K562 (cell line): ENCODE data around the gene INTS4. TPM values are rescaled to one million over a fixed set of nuclear protein-coding genes. Genes with fewer than 3 reads are reported as not detected.

Experiments used
- ATAC-seq: fragments of 200-7000 bp; cut with Tn5 transposase; 3 replicates; pipeline ENCODE4 v1.9.1; 2020; ENCODE audit warnings: moderate library complexity
- BruUV-seq: library from RNA; stranded (reverse); fragments of 400-500 nt; replicated peaks from 2 replicates; lab custom pipeline; 2021; lab: Mats Ljungman, UMichigan
- CTCF ChIA-PET: fragments of 300-600 bp; formaldehyde crosslinking; extraction: SDS; loops from one replicate; lab custom pipeline; 2021; ENCODE audit warnings: low intra/inter-chr PET ratio; lab: Yijun Ruan, JAX
- POLR2A ChIA-PET: fragments of 300-600, 350-650 bp; sonication (Branson Sonifier 250); formaldehyde crosslinking; extraction: SDS; loops from one replicate; lab custom pipeline; 2021; ENCODE audit warnings: antibody characterized with exemption, inconsistent platforms; lab: Yijun Ruan, JAX
- DNase-seq, 4 experiments: peaks; one replicate each; pipeline versions ENCODE4 v3.0.0 to v3.0.0-alpha.2; 2011 to 2018; ENCODE audit warnings: low spot score in 3 of 4, mixed read lengths in 3 of 4; ENCODE audit errors: extremely low read depth in 1 of 4
- FAIRE-seq: peaks from 2 replicates; lab custom pipeline; 2011; peaks lifted over from hg19 to GRCh38; lab: Jason Lieb, UNC
- H2AFZ ChIP-seq: 2 replicates; pipeline ENCODE4 v1.6.0; 2011; ENCODE audit warnings: low read depth, low read length, control low read depth, inconsistent platforms
- H3K27ac ChIP-seq: fragments of 200-600 bp; 3 replicates; pipeline ENCODE4 v1.8.0; 2011; ENCODE audit warnings: low read depth, mild to moderate bottlenecking, control low read depth, inconsistent platforms, low read length, moderate library complexity, mixed read lengths; ENCODE audit errors: extremely low read depth
- H3K27me3 ChIP-seq, 2 experiments: fragments of 300-600 bp in 1 of 2; 2 replicates in 1 of 2; 3 replicates in 1 of 2; pipeline versions ENCODE4 v1.6.0 to v1.8.0; 2011; ENCODE audit warnings: inconsistent platforms in 2 of 2, low read length in 2 of 2, mild to moderate bottlenecking in 1 of 2, mixed read lengths in 1 of 2, moderate library complexity in 1 of 2; ENCODE audit not compliant: control insufficient read depth in 2 of 2, insufficient read depth in 2 of 2
- H3K36me3 ChIP-seq: fragments of 300-600 bp; 3 replicates; pipeline ENCODE4 v1.8.0; 2011; ENCODE audit warnings: mild to moderate bottlenecking, low read length, inconsistent platforms; ENCODE audit not compliant: control insufficient read depth, insufficient read depth
- H3K4me1 ChIP-seq, 2 experiments: fragments of 200-600 bp in 1 of 2; replicated peaks in 1 of 2; 2 replicates in 1 of 2; 3 replicates in 1 of 2; pipeline versions ENCODE4 v1.5.1 to v1.8.0; 2011; ENCODE audit warnings: inconsistent platforms in 2 of 2, low read length in 2 of 2, mild to moderate bottlenecking in 1 of 2, mixed read lengths in 1 of 2, moderate library complexity in 1 of 2; ENCODE audit not compliant: control insufficient read depth in 2 of 2, insufficient read depth in 2 of 2
- H3K4me2 ChIP-seq: 2 replicates; pipeline ENCODE4 v1.6.1; 2011; ENCODE audit warnings: low read length, control low read depth, inconsistent platforms, mixed read lengths; ENCODE audit not compliant: insufficient read depth
- H3K4me3 ChIP-seq: fragments of 200-600 bp; sonication (generic), shearing (Covaris generic); 2 replicates; pipeline ENCODE4 v1.5.1; 2016; ENCODE audit warnings: control low read depth, inconsistent platforms
- H3K79me2 ChIP-seq: fragments of 200-600 bp; 3 replicates; pipeline ENCODE4 v1.8.0; 2011; ENCODE audit warnings: low read length, inconsistent platforms; ENCODE audit not compliant: control insufficient read depth, insufficient read depth
- H3K9ac ChIP-seq, 2 experiments: 2 replicates each; pipeline versions ENCODE4 v1.6.0 to v1.6.1; 2011; ENCODE audit warnings: low read depth in 2 of 2, low read length in 2 of 2, control low read depth in 1 of 2, inconsistent platforms in 1 of 2, mild to moderate bottlenecking in 1 of 2, mixed read lengths in 1 of 2; ENCODE audit not compliant: insufficient read depth in 1 of 2
- H3K9me1 ChIP-seq: one replicate; pipeline ENCODE4 v1.6.0; 2011; ENCODE audit warnings: inconsistent platforms, mild to moderate bottlenecking, low read length, moderate library complexity; ENCODE audit not compliant: control insufficient read depth, insufficient read depth
- H3K9me3 ChIP-seq: replicated peaks from 2 replicates; pipeline ENCODE4 v1.5.1; 2011; ENCODE audit warnings: low read depth, low read length, inconsistent platforms; ENCODE audit not compliant: control insufficient read depth, insufficient read depth
- H4K20me1 ChIP-seq: replicated peaks from 2 replicates; pipeline ENCODE4 v1.6.1; 2011; ENCODE audit warnings: low read length, inconsistent platforms, mixed read lengths; ENCODE audit not compliant: control insufficient read depth, insufficient read depth
- FOXK2 ChIP-seq, 2 experiments: fragments of 450-650 bp; IDR thresholded peaks in 1 of 2; conservative IDR thresholded peaks in 1 of 2; 2 replicates each; pipeline ENCODE4 v1.6.1; 2016; ENCODE audit warnings: low read depth in 2 of 2, mild to moderate bottlenecking in 1 of 2
- SOX6 ChIP-seq: fragments of 450-650 bp; IDR thresholded peaks from 2 replicates; pipeline ENCODE4 v1.6.1; 2014; ENCODE audit warnings: mild to moderate bottlenecking
- WGBS: fragments of 100-300 bp; shearing (Covaris generic); methylation state at CpG from one replicate; pipeline ENCODE4 v1.1.6; 2016; ENCODE audit warnings: low coverage, mixed read lengths; ENCODE audit not compliant: insufficient coverage; ENCODE audit errors: missing lambda C conversion rate; 5-methylcytosine and 5-hydroxymethylcytosine counted together
- in situ Hi-C: fragments of 300-500 bp; cut with MboI; formaldehyde crosslinking; loops from 4 replicates; pipeline ENCODE4 v1.15.0; 2018; ENCODE audit warnings: inconsistent platforms, mixed read lengths
- intact Hi-C: fragments of 100-400 bp; cut with micrococcal nuclease; formaldehyde crosslinking; loops from 2 replicates; pipeline ENCODE4 v1.14.2; 2022
- polyA plus RNA-seq, 8 experiments: library from polyadenylated mRNA; depleted of rRNA in 4 of 8; stranded (reverse) in 5 of 8; unstranded in 3 of 8; fragments of >200 nt; fragmentation: Nextera tagmentation in 2 of 8; fragmentation: Illumina TruSeq in 1 of 8; extraction: Ambion mirVana in 2 of 8; extraction: Trizol in 1 of 8; gene quantifications; 2 replicates each; pipeline versions ENCODE4 v1.2.1 to v1.2.3, GENCODE V29; 2011 to 2014; ENCODE audit warnings: inconsistent platforms in 1 of 8, missing spikeins in 1 of 8
- total RNA-seq, 7 experiments: library from RNA; depleted of rRNA in 6 of 7; stranded (reverse); fragments of >200 nt in 6 of 7; fragmentation: Illumina TruSeq in 2 of 7; extraction: Trizol in 2 of 7; gene quantifications; 2 replicates each; pipeline versions ENCODE4 v1.2.1 to v1.2.3, GENCODE V29; 2011 to 2021; ENCODE audit warnings: low replicate concordance in 1 of 7
- TF ChIP-seq, protein P1 (sequence below): fragments of 450-650 bp; IDR thresholded peaks from 2 replicates; pipeline ENCODE4 v1.6.1; 2016; ENCODE audit warnings: mild to moderate bottlenecking, moderate library complexity

INTS4 gene
- total and polyA plus RNA-seq, 9 of the 15 experiments (the other 6 are each of a cell fraction or from before 2014, with no cell fraction given), result 28.4 to 53.4 (median 44.5) TPM

DNA sequence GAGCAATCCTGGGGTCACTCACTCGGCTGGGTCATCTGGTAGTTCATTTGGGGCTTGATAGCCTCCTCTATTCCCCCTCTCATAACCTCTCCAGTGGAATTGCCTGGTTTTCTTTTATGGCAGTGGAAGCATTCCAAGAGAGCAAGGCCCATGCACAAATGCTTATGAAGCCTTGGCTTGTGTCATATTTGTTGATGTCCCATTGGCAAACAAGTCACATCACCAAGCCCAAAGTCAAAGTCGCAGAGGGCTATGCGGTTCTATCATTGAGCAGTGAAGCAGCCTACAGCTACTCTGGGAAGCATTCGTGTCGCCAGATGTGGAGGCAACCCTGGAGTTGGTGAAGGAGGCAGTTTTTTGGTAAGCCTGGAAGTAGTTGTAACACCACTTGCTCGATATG lies 16.3 kb upstream of the INTS4 start:
- TF ChIP-seq FOXK2 (conservative IDR thresholded peaks at IDR 0.05 in 1 of 2, IDR thresholded peaks at IDR 0.05 in 1 of 2; ENCODE audit: low read depth in 2 of 2) (no peak), SOX6 (no peak)
- H4K20me1 ChIP-seq, result no peaks in the 10 kb centered on the region
- ChIA-PET POLR2A (no interaction called here), CTCF (no interaction called here)
- H3K9me1 ChIP-seq, result no peaks in the 10 kb centered on the region
- peaks cover 0 to 10% of the 10 kb centered on the region in 2 experiments; a peak in 2 of 5 replicates for H3K4me1 ChIP-seq
- H3K27me3 ChIP-seq, result no peaks in the 10 kb centered on the region
- in situ Hi-C loops, result no loop called here
- H3K9me3 ChIP-seq, result no peaks in the 10 kb centered on the region
- FAIRE-seq (no peak), DNase-seq (no peak), ATAC-seq (no peak)
- no TSS peak for BruUV-seq
- no peak overlapping the region for H2AFZ ChIP-seq
- intact Hi-C loops, result loop anchor here (10.0 kb wide), 1 partner anchor 554 kb away; no protein-coding TSS in a partner anchor
- no peak overlapping the region for H3K4me3 ChIP-seq
- H3K9ac ChIP-seq, result no peak overlapping the region
- no peak overlapping the region for H3K4me2 ChIP-seq
- peaks cover 7% of the 10 kb centered on the region; the same call in 2 of the 3 replicates for H3K79me2 ChIP-seq
- WGBS, result 59% methylated on average over 6 of the region's 6 CpGs
- H3K36me3 ChIP-seq, result no peaks in the 10 kb centered on the region
- H3K27ac ChIP-seq, result no peak overlapping the region

DNA sequence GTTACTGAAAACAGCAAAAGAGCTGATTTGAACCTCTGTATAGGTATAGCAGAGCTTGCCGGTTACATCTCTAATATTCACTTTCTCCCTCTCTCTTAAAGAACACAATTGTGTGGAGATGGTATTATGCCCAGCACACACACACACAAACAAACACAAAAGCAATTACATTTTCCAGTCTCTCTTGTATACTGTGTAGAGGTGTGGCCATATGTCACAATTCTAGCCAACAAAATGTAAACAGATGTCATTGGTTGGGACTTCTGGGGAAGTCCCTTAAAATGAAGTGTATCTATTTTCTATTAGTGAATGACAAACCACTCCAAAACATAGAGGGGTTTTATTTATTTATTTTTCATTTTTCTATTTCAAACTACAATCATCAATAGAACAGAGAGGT lies 15.8 kb upstream of the INTS4 start:
- ATAC-seq, result no peak
- no TSS peak for BruUV-seq
- TF ChIP-seq, protein P1, sequence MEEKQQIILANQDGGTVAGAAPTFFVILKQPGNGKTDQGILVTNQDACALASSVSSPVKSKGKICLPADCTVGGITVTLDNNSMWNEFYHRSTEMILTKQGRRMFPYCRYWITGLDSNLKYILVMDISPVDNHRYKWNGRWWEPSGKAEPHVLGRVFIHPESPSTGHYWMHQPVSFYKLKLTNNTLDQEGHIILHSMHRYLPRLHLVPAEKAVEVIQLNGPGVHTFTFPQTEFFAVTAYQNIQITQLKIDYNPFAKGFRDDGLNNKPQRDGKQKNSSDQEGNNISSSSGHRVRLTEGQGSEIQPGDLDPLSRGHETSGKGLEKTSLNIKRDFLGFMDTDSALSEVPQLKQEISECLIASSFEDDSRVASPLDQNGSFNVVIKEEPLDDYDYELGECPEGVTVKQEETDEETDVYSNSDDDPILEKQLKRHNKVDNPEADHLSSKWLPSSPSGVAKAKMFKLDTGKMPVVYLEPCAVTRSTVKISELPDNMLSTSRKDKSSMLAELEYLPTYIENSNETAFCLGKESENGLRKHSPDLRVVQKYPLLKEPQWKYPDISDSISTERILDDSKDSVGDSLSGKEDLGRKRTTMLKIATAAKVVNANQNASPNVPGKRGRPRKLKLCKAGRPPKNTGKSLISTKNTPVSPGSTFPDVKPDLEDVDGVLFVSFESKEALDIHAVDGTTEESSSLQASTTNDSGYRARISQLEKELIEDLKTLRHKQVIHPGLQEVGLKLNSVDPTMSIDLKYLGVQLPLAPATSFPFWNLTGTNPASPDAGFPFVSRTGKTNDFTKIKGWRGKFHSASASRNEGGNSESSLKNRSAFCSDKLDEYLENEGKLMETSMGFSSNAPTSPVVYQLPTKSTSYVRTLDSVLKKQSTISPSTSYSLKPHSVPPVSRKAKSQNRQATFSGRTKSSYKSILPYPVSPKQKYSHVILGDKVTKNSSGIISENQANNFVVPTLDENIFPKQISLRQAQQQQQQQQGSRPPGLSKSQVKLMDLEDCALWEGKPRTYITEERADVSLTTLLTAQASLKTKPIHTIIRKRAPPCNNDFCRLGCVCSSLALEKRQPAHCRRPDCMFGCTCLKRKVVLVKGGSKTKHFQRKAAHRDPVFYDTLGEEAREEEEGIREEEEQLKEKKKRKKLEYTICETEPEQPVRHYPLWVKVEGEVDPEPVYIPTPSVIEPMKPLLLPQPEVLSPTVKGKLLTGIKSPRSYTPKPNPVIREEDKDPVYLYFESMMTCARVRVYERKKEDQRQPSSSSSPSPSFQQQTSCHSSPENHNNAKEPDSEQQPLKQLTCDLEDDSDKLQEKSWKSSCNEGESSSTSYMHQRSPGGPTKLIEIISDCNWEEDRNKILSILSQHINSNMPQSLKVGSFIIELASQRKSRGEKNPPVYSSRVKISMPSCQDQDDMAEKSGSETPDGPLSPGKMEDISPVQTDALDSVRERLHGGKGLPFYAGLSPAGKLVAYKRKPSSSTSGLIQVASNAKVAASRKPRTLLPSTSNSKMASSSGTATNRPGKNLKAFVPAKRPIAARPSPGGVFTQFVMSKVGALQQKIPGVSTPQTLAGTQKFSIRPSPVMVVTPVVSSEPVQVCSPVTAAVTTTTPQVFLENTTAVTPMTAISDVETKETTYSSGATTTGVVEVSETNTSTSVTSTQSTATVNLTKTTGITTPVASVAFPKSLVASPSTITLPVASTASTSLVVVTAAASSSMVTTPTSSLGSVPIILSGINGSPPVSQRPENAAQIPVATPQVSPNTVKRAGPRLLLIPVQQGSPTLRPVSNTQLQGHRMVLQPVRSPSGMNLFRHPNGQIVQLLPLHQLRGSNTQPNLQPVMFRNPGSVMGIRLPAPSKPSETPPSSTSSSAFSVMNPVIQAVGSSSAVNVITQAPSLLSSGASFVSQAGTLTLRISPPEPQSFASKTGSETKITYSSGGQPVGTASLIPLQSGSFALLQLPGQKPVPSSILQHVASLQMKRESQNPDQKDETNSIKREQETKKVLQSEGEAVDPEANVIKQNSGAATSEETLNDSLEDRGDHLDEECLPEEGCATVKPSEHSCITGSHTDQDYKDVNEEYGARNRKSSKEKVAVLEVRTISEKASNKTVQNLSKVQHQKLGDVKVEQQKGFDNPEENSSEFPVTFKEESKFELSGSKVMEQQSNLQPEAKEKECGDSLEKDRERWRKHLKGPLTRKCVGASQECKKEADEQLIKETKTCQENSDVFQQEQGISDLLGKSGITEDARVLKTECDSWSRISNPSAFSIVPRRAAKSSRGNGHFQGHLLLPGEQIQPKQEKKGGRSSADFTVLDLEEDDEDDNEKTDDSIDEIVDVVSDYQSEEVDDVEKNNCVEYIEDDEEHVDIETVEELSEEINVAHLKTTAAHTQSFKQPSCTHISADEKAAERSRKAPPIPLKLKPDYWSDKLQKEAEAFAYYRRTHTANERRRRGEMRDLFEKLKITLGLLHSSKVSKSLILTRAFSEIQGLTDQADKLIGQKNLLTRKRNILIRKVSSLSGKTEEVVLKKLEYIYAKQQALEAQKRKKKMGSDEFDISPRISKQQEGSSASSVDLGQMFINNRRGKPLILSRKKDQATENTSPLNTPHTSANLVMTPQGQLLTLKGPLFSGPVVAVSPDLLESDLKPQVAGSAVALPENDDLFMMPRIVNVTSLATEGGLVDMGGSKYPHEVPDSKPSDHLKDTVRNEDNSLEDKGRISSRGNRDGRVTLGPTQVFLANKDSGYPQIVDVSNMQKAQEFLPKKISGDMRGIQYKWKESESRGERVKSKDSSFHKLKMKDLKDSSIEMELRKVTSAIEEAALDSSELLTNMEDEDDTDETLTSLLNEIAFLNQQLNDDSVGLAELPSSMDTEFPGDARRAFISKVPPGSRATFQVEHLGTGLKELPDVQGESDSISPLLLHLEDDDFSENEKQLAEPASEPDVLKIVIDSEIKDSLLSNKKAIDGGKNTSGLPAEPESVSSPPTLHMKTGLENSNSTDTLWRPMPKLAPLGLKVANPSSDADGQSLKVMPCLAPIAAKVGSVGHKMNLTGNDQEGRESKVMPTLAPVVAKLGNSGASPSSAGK, result no peak

More for the DNA sequence above, 15.8 kb upstream of the INTS4 start:
- intact Hi-C loops (loop anchor here (10.0 kb wide), 1 partner anchor 554 kb away; no protein-coding TSS in a partner anchor), in situ Hi-C loops (no loop called here)
- WGBS, result 22% methylated on average over 1 of the region's 1 CpG
- Histone ChIP-seq H2AFZ (no peak overlapping the region), H3K4me2 (no peak overlapping the region), H3K27me3 (no peaks in the 10 kb centered on the region), H3K4me3 (no peak overlapping the region), H3K9ac (no peak overlapping the region), H3K4me1 (peaks cover 0 to 6% of the 10 kb centered on the region in 2 experiments; a peak in 2 of 5 replicates), H4K20me1 (no peaks in the 10 kb centered on the region), H3K36me3 (no peaks in the 10 kb centered on the region), H3K79me2 (peaks cover 2% of the 10 kb centered on the region; the same call in 2 of the 3 replicates), H3K27ac (no peak overlapping the region), H3K9me1 (no peaks in the 10 kb centered on the region), H3K9me3 (no peaks in the 10 kb centered on the region)
- no peak for FAIRE-seq
- ChIA-PET CTCF (no interaction called here), POLR2A (interaction anchor here (0.6 kb wide), 1 partner anchor 48 kb away, joined by 3 read pairs; no protein-coding TSS in a partner anchor)
- DNase-seq, result no peak
